Suprapubic skin (tissue), 4 donors: ENCODE data around the gene RPS21. TPM values are rescaled to one million over a fixed set of nuclear protein-coding genes. Genes with fewer than 3 reads are reported as not detected.
A peak's percentile ranks its signal among the peaks of the same experiment; 100 is the strongest.

Experiments
- DNase-seq, 2 donors: peaks; one replicate each; pipeline ENCODE4 v3.0.0-alpha.2; 2019; ENCODE audit warnings: low spot score in 2 of 2
- H3K27ac ChIP-seq: fragments of 200-600 bp; sonication (generic); one replicate; pipeline ENCODE4 v1.5.1; 2019
- H3K27me3 ChIP-seq: fragments of 200-600 bp; sonication (generic); one replicate; pipeline ENCODE4 v1.5.1; 2019
- H3K36me3 ChIP-seq: fragments of 200-600 bp; sonication (generic); one replicate; pipeline ENCODE4 v1.5.1; 2019
- H3K4me1 ChIP-seq: fragments of 200-600 bp; sonication (generic); one replicate; pipeline ENCODE4 v1.5.1; 2019
- H3K4me3 ChIP-seq: fragments of 200-600 bp; sonication (generic); one replicate; pipeline ENCODE4 v1.5.1; 2019; ENCODE audit warnings: mild to moderate bottlenecking
- H3K9me3 ChIP-seq: fragments of 200-600 bp; sonication (generic); one replicate; pipeline ENCODE4 v1.5.1; 2019
- CTCF ChIP-seq, 2 donors: fragments of 200-600 bp in 1 of 2; fragments of 450-650 bp in 1 of 2; sonication (generic) in 1 of 2; IDR thresholded peaks; one replicate each; pipeline ENCODE4 v1.5.1; 2016 to 2019; ENCODE audit warnings: antibody characterized with exemption in 2 of 2, mild to moderate bottlenecking in 1 of 2, moderate library complexity in 1 of 2
- EP300 ChIP-seq: sonication (generic); formaldehyde crosslinking; IDR thresholded peaks from one replicate; pipeline ENCODE4 v1.6.1; 2017; ENCODE audit warnings: antibody characterized with exemption
- POLR2A ChIP-seq, 2 donors: fragments of 450-650 bp; IDR thresholded peaks; one replicate each; pipeline ENCODE4 v1.6.1; 2017; ENCODE audit warnings: antibody characterized with exemption in 2 of 2, mild to moderate bottlenecking in 2 of 2, moderate library complexity in 2 of 2
- POLR2AphosphoS5 ChIP-seq, 3 donors: sonication (generic); formaldehyde crosslinking; IDR thresholded peaks; one replicate each; pipeline ENCODE4 v1.6.1; 2017; ENCODE audit warnings: antibody characterized with exemption in 3 of 3
- WGBS: methylation state at CpG from one replicate; pipeline ENCODE4 v1.1.5; 2018; 5-methylcytosine and 5-hydroxymethylcytosine counted together
- total RNA-seq, 4 donors: library from RNA; depleted of rRNA; stranded (reverse); fragments of >200 nt; gene quantifications; one replicate each; pipeline ENCODE4 v1.1.0, GENCODE V29; 2016

RPS21 gene
- total RNA-seq, 4 donors from 2014 or later, result 1,604 to 3,217 (median 2,363) TPM

DNA sequence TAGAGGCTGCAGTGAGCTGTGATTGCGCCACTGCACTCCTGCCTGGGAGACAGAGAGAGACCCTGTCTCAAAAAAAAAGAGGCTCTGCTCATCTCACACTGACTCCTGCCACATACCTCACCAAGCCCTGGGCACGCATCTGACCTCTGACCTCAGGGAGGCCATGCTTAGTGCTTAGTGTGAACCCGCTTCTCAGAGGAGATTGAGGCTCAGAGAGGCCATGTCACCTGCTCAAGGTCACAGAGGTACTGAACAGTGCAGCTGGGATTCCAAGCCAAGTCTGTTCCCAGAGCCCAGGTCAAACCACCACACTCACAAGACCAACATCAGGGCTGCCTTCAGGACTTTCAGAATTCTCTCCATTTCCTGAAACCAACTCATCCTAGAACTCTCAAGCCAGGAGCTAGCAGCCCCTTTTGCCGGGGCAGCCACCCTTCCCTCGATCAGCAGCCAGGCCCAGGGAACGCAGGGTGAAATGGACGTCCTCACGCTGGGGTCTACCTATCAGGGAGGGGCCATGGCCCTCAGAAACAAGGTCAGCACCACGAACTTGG lies 17.3 kb downstream of the RPS21 start:
- WGBS, result 97% methylated on average over 9 of the region's 9 CpGs
- Histone ChIP-seq H3K9me3 (no peaks in the 10 kb centered on the region), H3K4me1 (peaks cover 28% of the 10 kb centered on the region), H3K4me3 (no peak overlapping the region), H3K27me3 (no peaks in the 10 kb centered on the region), H3K36me3 (no peaks in the 10 kb centered on the region), H3K27ac (no peak overlapping the region)
- TF ChIP-seq POLR2AphosphoS5 (IDR thresholded peaks at IDR 0.05) (no peak), EP300 (no peak), POLR2A (IDR thresholded peaks at IDR 0.05) (no peak), CTCF (IDR thresholded peaks at IDR 0.05) (no peak)
- no peak for DNase-seq

DNA sequence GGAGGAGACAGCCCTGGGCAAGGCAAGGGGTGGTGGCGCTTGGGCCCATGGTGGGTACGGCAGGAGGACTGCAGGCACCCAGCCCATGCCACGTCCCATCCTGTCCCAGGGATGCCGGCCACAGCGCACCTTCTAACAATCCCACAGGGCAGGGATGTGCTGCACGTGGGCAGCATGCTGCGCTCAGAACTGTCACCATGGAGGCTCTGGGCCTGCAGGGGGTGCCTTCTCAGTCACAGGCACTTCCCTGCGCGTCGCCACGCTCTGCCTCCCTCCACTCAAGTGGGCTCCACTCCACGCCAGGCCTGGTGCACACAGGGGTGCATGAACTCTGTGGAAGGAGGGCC lies 17.8 kb downstream of the RPS21 start:
- DNase-seq, result no peak
- no peaks in the 10 kb centered on the region for H3K36me3 ChIP-seq
- H3K27ac ChIP-seq, result no peak overlapping the region
- no peaks in the 10 kb centered on the region for H3K9me3 ChIP-seq
- no peaks in the 10 kb centered on the region for H3K27me3 ChIP-seq
- H3K4me3 ChIP-seq, result no peak overlapping the region
- TF ChIP-seq EP300, result no peak
- TF ChIP-seq POLR2A (IDR thresholded peaks at IDR 0.05), result no peak
- TF ChIP-seq CTCF (IDR thresholded peaks at IDR 0.05), result no peak
- no peak for TF ChIP-seq POLR2AphosphoS5 (IDR thresholded peaks at IDR 0.05)
- WGBS, result 97% methylated on average over 5 of the region's 12 CpGs
- H3K4me1 ChIP-seq, result peaks cover 32% of the 10 kb centered on the region

DNA sequence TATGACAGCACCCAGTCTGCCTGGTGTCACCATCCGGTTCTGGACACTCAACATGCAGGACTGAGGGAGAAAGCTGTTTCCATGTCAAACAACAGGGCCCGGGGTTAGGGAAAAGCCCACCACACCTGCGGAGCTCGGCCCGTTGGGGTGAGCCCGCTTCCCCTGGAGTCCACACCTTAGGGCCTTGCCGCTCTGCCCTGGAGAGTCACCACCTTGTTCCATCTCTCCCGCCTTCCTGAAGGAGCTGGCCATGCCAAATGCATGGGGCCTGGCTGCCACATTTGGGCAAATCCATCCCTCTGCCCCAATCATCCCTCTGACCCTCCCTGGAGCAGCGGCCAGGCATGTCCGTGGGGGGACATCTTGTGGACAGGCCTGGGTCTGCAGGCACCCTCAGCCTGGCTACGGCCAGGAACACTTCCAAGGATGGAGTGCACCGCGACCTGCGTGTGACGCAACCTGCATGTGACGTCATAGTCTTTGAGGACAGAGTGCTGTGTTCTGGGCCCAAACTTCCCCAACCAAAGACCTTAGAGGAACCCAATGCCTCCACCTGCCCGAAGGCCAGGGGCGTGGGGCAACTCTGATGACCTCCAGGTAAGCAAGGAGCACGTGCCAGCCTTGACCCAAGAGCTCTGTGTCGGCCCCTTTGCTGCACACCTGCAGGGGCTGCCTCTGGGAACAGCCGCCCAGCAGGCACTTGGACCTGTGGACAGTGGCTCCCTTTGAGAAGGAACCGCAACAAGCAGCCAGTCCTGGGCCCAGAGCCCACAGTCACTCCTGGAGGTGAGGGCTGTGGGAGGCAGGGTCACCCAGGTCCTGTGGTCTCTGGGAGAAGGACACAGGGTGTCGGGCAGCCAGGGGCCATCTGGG lies 18.4 kb downstream of the RPS21 start:
- no peak for DNase-seq
- Histone ChIP-seq H3K36me3 (no peaks in the 10 kb centered on the region), H3K4me1 (peaks cover 38% of the 10 kb centered on the region), H3K27ac (no peak overlapping the region), H3K4me3 (peak overlapping the region; percentile 60), H3K9me3 (no peaks in the 10 kb centered on the region), H3K27me3 (no peaks in the 10 kb centered on the region)
- TF ChIP-seq CTCF (IDR thresholded peaks at IDR 0.05), result peak in 1 of 2 donors; percentile 10
- no peak for TF ChIP-seq EP300
- WGBS, result 84% methylated on average over 8 of the region's 23 CpGs

- 62% methylated on average over 8 of the region's 10 CpGs for WGBS
- Histone ChIP-seq H3K4me3 (peak overlapping the region; percentile 60), H3K27ac (no peak overlapping the region), H3K9me3 (no peaks in the 10 kb centered on the region), H3K4me1 (peaks cover 39% of the 10 kb centered on the region), H3K27me3 (no peaks in the 10 kb centered on the region), H3K36me3 (no peaks in the 10 kb centered on the region)
- no peak for DNase-seq
- TF ChIP-seq POLR2A (IDR thresholded peaks at IDR 0.05), result no peak
- TF ChIP-seq EP300, result no peak
- no peak for TF ChIP-seq POLR2AphosphoS5 (IDR thresholded peaks at IDR 0.05)
- TF ChIP-seq CTCF (IDR thresholded peaks at IDR 0.05), result no peak
Measured at GRCh38 chr20:62405981-62406513, 19.1 kb downstream of the RPS21 start.

GRCh38 chr20:62406635-62407176 lies 19.8 kb downstream of the RPS21 start:
- Histone ChIP-seq H3K36me3 (no peaks in the 10 kb centered on the region), H3K27me3 (no peaks in the 10 kb centered on the region), H3K4me3 (peak overlapping the region; percentile 60), H3K4me1 (peaks cover 39% of the 10 kb centered on the region), H3K9me3 (no peaks in the 10 kb centered on the region), H3K27ac (no peak overlapping the region)
- no peak for DNase-seq
- no peak for TF ChIP-seq POLR2AphosphoS5 (IDR thresholded peaks at IDR 0.05)
- TF ChIP-seq CTCF (IDR thresholded peaks at IDR 0.05), result no peak
- TF ChIP-seq POLR2A (IDR thresholded peaks at IDR 0.05), result no peak
- TF ChIP-seq EP300, result no peak
- no CpG with 5 or more reads among the region's 42 CpGs for WGBS
